ENCODE results near the gene SLC17A2.

The SLC17A2 gene, protein sequence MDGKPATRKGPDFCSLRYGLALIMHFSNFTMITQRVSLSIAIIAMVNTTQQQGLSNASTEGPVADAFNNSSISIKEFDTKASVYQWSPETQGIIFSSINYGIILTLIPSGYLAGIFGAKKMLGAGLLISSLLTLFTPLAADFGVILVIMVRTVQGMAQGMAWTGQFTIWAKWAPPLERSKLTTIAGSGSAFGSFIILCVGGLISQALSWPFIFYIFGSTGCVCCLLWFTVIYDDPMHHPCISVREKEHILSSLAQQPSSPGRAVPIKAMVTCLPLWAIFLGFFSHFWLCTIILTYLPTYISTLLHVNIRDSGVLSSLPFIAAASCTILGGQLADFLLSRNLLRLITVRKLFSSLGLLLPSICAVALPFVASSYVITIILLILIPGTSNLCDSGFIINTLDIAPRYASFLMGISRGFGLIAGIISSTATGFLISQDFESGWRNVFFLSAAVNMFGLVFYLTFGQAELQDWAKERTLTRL

DNA sequence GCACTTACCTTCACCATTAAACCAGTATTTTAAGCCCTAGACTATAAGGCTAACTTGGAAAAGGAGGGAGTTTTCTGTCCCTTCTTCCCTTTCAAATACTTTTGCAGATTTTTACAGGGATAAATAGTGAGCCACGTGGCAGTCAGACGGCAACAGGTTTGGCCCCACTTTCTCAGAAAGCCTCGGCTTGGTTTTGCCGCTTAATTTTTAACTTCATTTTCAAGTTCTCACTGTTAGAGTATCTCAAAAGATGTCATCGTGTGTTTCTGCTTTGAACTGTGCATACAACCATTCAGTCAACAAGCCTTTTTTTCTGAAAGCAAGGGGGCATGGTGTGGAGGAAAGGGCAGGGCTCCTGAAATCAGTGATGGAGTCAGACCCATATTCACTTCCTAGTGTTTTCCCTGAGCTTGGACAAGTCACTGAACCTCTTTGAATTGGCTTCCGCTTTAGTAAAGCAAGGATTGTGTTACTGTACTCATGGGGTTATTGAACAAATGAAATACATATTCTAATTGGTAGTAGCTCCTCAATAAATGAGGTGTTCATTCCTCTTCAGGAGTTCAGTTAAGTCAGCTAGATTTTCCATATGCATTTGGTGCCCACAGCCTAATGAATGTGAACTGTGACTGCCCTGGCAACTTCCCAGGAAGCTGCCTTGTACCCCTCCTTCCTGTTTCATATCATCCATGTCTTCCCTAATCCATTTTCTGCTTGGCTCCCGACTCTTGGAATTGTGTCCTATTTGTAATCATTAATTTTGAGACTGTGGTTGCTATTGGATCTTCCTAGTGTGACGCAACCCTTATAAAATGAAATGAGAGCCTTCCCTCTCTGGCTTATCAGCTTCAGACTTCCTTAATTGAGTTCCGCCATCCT, at the start of gene SLC17A2:
TSS of gene SLC17A2 (minus strand) at position 160 of the 879 bp plus-strand sequence. CDS start 4,895 bp downstream, outside the sequence.
- no peak for DNase-seq

DNA sequence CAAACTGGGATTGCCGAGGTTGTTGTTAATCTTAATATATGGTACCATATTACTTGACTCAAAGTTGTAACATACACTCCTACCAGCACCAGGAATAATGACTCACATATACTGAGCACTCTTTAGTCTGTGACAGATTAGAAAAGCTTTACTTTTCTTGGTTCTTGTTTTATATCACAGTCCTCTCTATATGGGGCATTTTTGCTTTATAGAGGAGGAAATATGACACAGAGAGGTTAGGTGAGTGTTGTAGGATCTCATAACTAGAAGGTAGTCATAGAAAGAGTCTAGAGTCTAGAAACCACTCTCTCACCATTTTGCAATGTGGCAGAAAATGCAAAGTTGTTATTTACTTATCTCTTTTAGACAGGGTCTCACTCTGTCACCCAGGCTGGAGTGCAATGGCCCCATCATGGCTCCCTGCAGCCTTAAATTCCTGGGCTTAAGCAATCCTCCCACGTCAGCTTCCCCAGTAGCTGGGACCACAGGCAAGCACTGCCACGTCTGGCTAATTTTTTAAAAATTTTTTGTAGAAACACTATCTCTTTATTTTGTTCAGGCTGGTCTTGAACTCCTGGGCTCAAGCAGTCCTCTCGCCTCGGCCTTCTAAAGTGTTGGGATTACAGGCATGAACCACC, 45.6 kb upstream of the SLC17A2 start:
- no peak for DNase-seq

DNA sequence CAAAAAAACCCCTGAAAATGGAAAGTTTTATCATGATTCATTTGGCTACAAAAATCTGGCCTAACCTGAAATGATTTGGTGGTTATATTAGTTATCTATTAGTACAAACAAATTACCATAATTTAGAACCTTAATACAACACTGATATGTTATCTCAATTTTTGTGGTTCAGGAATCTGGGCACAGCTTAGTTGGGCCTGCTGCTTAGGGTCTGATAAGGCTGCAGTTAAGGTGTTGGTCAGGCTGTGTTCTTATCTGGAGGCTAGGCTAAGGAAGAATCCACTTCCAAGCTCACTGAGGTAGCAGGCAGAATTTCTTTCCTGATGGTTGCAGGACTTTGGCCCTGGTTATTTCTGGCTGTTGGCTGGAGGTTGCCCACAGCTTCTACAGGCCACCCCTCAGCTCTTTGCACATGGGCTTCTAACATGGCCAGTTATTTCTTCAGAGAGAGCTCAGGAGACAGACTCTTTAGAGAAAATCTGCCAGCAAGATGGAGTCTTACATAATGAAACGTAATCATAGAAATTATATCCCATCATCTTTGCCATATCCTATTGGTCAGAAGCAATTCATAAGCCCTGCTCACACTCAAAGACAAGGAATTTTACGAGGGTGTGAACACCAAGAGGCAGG, 43.5 kb upstream of the SLC17A2 start:
- no peak for DNase-seq

DNA sequence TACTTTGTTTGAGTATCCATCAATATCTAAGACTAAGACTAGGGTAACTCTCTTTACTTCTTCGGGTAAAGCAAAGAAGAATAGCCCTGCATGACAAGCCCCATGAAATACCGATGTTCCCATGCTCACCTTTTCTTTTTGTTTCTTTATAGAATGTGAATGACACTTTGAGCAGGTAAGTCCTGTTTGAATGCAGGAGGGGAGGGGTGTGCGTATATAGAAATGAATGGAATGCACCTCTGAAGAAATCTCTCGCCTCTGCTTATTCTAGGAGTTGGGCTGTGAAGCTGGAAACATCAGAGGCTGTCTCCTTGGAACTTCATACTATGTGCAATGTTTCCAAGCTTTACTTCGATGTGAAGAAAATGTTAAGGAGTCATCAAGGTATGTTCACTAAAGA, 42.4 kb upstream of the SLC17A2 start:
- DNase-seq = no peak

DNA sequence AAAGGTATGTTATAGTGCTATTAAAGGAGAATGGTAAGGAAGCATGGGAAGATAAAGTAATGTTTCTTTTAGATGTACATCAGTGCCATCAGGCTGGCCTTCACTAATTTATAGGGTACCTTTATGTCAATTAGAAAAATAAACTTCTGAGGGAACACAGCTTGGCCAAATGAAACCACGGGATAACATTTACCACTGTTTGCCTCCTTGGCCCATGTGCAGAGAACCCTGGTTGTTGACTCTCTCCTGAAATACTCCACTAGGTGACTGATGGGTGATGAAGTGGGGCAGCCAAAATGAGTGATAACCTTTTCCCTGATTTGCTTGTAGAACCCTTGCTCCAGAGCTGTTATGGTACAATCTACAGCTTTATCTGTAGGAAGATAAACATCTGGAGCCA, 41.6 kb upstream of the SLC17A2 start:
- DNase-seq = no peak

DNA sequence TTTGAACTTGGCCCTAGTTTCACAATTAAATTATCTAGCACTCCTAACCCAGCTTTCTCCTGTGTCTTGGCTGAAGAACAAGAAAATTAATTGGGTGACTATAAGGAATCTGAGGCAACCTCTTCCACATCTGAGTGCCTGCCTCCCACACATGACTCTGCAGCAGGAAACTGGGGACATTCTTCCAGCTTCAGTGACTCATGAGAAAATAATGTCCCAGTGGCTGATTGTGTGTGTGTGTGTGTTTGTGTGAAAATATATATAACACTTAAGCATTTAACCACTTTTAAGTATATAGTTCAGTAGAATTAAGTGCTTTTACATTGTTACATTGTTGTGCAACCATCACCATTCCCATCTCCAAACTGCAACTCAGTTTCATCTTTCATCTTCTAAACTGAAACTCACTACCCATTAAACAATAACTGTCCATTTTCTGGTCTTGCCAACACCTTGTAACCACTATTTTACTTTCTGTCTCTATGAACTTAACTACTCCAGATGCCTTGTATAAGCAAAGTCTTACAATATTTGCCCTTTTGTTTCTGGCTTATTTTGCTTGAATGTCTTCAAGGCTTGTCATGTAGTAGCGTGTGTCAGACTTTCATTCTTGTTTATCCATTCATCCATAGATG, 40.8 kb upstream of the SLC17A2 start:
- DNase-seq = no peak

DNA sequence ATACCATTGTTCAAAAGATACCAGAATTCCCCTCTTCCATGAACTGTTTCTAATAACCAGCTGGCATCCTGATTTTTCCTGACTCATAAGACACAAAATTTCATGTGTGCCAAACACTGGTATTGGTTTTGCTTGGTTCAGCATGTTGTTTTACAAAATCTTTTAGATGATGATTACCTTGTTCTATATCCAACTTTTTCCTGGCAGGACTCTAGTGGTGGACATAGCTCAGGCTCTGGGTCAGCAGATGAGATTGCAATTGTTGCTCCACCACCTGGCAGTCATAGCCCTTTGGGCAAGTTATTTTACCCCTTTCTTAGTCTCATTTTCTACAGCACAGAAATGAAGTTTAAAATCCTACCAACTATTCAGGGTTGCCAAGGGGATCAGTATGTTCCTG, 38.3 kb upstream of the SLC17A2 start:
- DNase-seq = no peak

DNA sequence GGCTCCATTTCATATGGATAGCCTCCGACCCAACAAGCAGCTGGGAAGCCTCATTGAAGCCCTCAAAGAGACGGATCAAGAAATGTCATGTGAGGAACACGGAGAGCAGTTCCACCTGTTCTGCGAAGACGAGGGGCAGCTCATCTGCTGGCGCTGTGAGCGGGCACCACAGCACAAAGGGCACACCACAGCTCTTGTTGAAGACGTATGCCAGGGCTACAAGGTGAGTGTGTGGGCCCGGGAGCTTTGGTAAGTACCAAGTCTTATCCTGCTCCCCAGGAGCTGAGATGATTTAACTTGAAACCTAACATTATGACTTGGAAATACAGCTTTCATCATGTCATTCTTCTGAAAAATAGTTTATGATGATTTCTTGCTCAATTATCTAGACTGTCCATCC, 36.2 kb upstream of the SLC17A2 start:
- DNase-seq = no peak

DNA sequence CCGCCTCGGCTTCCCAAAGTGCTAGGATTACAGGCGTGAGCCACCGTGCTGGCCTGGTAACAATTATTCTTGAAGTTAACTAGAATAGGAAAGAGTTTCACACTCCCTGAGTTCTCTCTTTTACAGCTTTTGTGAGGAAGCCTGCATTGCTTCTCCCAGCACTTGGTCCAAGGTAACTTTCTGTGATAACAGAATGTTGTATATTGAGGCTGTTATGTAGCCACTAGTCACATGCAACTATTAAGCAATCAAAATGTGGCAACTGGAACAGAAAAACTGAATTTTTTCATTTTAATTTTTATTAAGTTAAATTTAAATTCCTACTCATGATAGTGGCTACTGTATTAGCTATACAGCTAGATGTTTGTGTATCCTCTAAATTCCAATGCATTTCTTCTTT, 34.6 kb upstream of the SLC17A2 start:
- DNase-seq = no peak

DNA sequence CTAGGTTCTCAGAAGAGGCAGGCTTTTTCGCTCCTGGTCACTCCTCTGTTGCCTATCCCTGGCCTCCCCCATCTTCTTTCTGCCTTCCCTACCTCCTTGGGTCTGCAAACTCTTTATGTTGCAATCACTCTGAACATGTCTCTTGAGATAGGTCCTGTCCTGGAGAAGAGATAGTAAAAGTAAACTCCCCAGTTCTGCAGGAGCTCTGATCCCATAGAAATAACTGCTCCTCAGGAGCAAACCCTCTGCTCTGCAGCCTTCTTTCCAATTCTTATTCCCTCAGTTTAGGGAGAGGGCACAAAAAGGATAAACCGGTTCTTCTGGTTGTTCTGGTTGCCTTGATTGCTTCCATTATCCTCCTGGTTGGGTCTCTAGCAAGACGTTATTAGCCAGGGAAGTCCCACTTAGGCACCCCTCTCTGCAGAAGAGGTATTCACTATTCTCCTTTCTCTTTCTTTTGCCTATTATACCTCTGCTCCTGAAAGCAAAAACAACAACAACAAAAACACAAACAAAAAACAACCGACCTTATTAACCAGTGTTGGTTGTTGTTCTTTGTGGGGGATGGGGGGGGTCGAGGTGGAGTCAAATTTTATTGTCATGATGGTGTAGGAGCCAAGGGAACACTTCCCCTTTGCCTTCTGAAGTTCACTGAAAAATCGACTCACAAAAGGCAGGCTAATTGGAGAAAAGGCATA, 33.1 kb upstream of the SLC17A2 start:
- no peak for DNase-seq

DNA sequence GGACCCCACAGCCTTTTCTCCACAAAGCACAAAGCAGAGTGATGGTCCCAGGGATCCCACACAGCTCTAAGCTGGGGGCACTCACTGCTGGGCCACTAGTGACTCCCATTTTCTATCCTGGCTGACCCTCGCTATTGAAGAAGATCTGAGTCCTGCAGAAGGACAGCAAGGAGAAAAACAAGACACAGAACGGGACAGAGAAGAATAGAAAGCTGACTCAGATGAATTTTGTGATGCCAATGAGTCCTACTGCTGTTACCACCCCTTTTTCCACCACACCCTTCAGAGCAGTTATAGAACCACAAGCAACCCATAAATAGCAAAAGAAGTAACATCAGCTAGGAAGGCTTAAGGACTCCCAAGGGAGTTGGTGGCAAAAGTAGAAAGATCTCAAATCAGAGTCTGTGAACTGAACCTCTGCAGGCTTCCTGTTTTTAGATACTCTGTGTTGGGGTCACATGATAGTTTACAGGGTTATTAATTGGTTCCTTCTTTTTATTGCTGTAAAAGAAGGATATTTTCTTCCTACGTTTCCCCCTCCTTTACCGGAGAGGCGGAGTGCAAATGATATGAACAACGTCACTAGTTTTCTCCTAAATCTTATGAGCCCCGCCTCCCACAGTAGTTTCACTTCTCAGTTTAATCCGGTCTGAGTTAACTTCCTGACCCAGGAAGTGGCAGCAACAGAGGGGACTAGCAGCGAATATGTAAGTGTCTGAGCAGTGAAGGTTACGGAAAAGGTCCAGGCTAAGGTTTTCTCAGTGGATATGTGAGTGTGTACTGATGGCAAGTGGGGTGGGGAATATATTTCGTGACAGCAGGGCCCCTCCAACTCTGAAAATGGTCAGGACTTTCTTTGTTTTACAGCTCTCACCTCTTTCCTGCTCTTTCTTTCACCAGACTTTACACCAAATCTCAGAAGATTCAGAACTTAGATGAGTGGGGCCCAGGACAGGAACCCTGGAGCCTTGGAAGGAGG, 31.9 kb upstream of the SLC17A2 start, which contains the start of gene TRIM38:
TSS of gene TRIM38 (plus strand) at position 654 of the 979 bp plus-strand sequence. CDS start 3,721 bp downstream, outside the sequence.
- DNase-seq = peak; percentile 64 to 69

DNA sequence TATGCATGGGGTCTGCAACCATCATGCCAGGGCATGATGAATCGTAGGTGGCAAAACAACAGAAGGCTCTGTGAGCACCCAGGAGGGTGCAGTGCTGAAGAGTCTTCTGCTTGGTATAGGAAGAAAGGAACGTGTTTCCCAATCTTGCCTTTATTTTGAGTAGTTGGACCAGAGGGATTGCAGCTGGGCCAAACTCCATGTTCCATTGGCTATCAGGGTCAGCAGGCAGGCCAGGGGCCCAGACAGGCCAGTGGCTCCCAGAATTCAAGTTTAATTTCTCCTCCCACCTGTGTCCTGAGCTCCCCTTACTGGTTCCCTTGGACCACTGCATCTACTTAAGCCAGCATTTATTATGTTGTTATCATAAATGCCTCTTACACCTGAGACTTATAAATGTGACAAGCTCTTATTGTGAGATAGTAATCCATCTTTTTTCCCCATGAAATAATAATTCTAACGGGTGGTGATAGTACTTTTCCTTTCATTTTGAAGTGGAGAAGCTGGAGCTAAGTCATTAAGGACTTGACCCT, 31.2 kb upstream of the SLC17A2 start:
- DNase-seq = no peak

DNA sequence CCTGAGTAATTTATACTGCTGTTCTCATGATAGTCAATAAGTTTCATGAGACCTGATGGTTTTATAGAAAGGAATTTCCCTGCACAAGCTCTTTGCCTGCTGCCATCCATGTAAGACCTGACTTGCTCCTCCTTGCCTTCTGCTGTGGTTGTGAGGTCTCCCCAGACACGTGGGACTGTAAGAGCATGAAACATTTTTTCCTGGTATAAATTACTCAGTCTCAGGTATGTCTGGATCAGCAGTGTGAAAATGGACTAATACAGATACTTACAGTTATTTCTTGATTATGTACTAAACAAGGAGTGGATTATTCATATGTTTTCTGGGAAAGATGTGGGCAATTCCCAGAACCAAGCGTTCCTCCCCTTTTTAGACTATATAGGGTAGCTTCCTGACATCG, 30.2 kb upstream of the SLC17A2 start:
- DNase-seq = peak; percentile 13 to 24

DNA sequence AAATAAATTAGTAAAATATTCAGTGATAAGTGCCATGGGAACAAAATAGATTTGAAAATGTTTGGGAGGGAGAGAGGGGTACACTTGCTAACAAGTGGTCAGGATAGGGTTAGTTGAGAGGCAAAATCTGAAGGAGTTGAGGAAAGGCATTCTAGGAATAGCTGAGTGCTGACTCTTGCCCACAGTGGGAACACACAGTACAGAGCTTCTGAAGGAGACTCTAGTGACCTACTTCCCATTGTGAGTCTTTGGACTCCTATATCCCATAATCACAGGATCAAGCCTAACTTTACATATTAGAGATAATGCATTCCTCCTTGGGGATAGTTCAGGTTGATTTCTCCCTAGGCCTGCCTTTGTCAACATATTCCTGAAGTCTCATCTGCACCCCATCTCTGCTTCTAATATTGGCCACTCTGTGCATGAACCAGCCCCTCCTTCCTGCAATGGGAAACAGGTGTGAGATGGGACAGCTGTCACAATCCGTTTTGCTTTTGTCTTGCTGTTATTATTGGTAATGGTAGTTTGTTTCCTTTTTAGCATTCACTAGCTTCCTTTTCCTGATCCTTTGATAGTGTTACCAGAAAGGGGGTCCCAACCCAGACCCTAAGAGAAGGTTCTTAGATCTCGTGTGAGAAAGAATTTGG, 29.5 kb upstream of the SLC17A2 start:
- no peak for DNase-seq

DNA sequence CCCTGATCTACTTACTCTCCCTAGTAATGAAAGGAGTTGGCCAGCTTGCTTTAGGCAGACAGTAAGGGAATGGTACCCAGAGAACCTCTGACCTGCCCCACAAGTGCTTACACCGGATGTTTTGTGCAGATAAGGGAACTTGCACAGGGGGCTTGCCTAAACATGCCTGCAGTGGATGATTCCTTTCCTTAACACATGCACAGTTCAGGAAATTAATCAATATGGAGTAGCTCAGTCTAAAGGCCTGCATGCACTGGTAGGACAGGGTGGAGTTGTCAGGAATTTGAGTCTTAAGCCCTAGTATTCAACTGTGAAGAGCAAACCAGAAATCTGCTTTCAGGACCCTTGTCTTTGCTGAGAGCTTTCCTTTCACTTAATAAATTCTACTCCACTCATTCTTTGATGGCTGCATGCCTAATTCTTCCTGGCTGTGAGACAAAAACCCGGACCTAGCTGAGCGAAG, 28.2 kb upstream of the SLC17A2 start:
- DNase-seq = no peak

DNA sequence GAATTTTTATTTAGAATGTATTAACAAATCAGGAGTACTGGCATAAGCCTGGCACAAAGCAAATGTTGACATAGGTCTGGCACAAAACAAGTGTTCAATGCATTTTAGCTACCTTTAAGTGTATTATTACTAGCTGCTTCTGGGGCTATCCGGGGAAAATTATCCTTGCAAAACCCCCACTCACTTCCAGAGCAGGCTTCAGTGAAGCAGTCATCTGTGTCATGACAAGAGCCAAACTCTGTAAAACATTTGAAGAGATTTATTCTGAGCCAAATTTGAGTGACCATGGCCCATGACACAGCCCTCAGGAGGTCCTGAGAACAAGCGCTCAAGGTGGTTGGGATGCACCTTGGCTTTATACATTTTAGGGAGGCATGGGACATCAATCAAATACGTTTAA, 25.7 kb upstream of the SLC17A2 start:
- no peak for DNase-seq

DNA sequence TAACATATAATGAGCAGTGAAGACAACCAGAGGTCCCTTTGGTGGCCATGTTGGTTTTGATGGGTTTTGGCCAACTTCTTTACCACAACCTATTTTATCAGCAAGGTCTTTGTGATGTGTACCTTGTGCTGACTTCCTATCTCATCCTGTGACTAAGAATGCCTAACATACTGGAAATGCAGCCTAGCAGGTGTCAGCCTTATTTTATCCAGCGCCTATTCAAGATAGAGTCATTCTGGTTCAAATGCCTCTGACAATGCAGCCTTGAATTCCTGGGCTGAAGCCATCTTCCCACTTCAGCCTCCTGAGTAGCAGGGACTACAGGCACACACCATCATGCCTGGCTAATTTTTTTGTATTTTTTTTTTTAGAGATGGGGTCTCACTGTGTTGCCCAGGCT, 24.3 kb upstream of the SLC17A2 start:
- no peak for DNase-seq

DNA sequence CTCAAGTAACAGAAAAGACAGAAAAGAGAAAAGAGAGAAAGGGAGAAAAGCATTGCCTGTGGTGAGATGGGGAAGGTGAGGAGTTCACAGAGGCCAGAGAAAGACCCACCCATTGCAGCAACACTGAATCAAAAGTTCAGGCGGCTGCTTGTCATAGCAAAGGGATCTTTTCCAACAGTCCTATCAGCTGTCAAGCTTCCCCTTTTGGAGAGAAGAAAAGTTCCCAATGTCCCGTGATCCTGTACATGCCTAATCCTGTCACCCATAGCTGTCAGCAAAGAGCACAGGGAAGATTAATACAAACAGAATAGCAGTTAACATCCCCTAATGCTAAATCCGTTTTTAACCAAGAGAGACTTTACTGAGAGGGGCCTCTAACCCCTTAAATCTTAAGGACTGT, 23.2 kb upstream of the SLC17A2 start:
- DNase-seq = no peak

DNA sequence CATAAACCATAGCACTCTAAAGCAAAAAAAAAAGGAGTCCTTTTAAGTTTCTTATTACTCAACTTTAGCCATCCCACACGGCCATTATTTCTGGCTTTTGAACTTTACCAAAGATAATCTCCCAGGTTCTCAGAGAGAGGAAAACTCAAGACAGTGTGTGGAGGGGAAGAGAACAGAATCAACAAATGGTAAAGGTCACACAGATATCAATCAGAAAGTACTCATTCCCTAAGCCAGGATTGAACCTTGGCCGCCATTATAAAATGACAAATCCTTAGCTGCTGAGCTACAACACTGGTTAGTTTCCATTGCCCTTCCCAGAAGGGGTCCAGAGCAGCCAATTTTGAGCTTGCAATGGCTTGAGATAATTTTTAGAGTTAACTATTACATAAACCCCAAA, 22.0 kb upstream of the SLC17A2 start:
- no peak for DNase-seq
